Stimulated activated CD4-positive, alpha-beta T cell treated with anti-CD3 and anti-CD28 coated beads, Interleukin-1b, Interleukin-23, amount 100 ng/mL, for 24 hours (primary cell): ENCODE measurements around the gene EDAR.

Experiments used
- DNase-seq, 4 experiments: peaks; one replicate each; pipeline ENCODE4 v3.0.0-alpha.2; 2020; ENCODE audit warnings: low read depth in 4 of 4, low spot score in 1 of 4

Gene EDAR

GRCh38 chr2:108969856-108970255, 19.2 kb downstream of the EDAR start:
- DNase-seq: no peak

- no peak for DNase-seq
Measured at GRCh38 chr2:108968619-108969018, 20.4 kb downstream of the EDAR start.

- DNase-seq: no peak
Measured at GRCh38 chr2:108967757-108968156, 21.3 kb downstream of the EDAR start.

GRCh38 chr2:108965540-108966289, 23.3 kb downstream of the EDAR start:
- DNase-seq: peak in 1 of 4 experiments; percentile 17

- DNase-seq: no peak
Measured at GRCh38 chr2:108963057-108963456, 26.0 kb downstream of the EDAR start.

GRCh38 chr2:108961796-108962195, 27.2 kb downstream of the EDAR start:
- no peak for DNase-seq

- no peak for DNase-seq
Measured at GRCh38 chr2:108960006-108960405, 29.0 kb downstream of the EDAR start.

GRCh38 chr2:108959401-108959800, 29.6 kb downstream of the EDAR start:
- DNase-seq: no peak

- DNase-seq: no peak
Measured at GRCh38 chr2:108958632-108959341, 30.2 kb downstream of the EDAR start.

- no peak for DNase-seq
Measured at GRCh38 chr2:108958002-108958401, 31.0 kb downstream of the EDAR start.

GRCh38 chr2:108956375-108956774, 32.6 kb downstream of the EDAR start:
- no peak for DNase-seq

- DNase-seq: no peak
Measured at GRCh38 chr2:108950369-108951135, 38.5 kb downstream of the EDAR start.

GRCh38 chr2:108949316-108950239, 39.4 kb downstream of the EDAR start:
- DNase-seq: no peak

- DNase-seq: no peak
Measured at GRCh38 chr2:108947271-108947907, 41.6 kb downstream of the EDAR start.

- DNase-seq: no peak
Measured at GRCh38 chr2:108946442-108946841, 42.6 kb downstream of the EDAR start.

GRCh38 chr2:108945969-108946368, 43.1 kb downstream of the EDAR start:
- no peak for DNase-seq

GRCh38 chr2:108944601-108945331, 44.3 kb downstream of the EDAR start:
- no peak for DNase-seq

GRCh38 chr2:108943751-108944150, 45.3 kb downstream of the EDAR start:
- DNase-seq: no peak

- no peak for DNase-seq
Measured at GRCh38 chr2:108942888-108943287, 46.1 kb downstream of the EDAR start.
